K562 (cell line): ENCODE data around the gene SETD5. TPM values are rescaled to one million over a fixed set of nuclear protein-coding genes. Genes with fewer than 3 reads are reported as not detected.

Source experiments
- ATAC-seq: fragments of 200-7000 bp; cut with Tn5 transposase; 3 replicates; pipeline ENCODE4 v1.9.1; 2020; ENCODE audit warnings: moderate library complexity
- BruUV-seq: library from RNA; stranded (reverse); fragments of 400-500 nt; replicated peaks from 2 replicates; lab custom pipeline; 2021; lab: Mats Ljungman, UMichigan
- CTCF ChIA-PET: fragments of 300-600 bp; formaldehyde crosslinking; extraction: SDS; loops from one replicate; lab custom pipeline; 2021; ENCODE audit warnings: low intra/inter-chr PET ratio; lab: Yijun Ruan, JAX
- POLR2A ChIA-PET: fragments of 300-600, 350-650 bp; sonication (Branson Sonifier 250); formaldehyde crosslinking; extraction: SDS; loops from one replicate; lab custom pipeline; 2021; ENCODE audit warnings: antibody characterized with exemption, inconsistent platforms; lab: Yijun Ruan, JAX
- DNase-seq, 4 experiments: peaks; one replicate each; pipeline versions ENCODE4 v3.0.0 to v3.0.0-alpha.2; 2011 to 2018; ENCODE audit warnings: low spot score in 3 of 4, mixed read lengths in 3 of 4; ENCODE audit errors: extremely low read depth in 1 of 4
- FAIRE-seq: peaks from 2 replicates; lab custom pipeline; 2011; peaks lifted over from hg19 to GRCh38; lab: Jason Lieb, UNC
- H2AFZ ChIP-seq: 2 replicates; pipeline ENCODE4 v1.6.0; 2011; ENCODE audit warnings: low read depth, low read length, control low read depth, inconsistent platforms
- H3K27ac ChIP-seq: fragments of 200-600 bp; 3 replicates; pipeline ENCODE4 v1.8.0; 2011; ENCODE audit warnings: low read depth, mild to moderate bottlenecking, control low read depth, inconsistent platforms, low read length, moderate library complexity, mixed read lengths; ENCODE audit errors: extremely low read depth
- H3K27me3 ChIP-seq, 2 experiments: fragments of 300-600 bp in 1 of 2; 2 replicates in 1 of 2; 3 replicates in 1 of 2; pipeline versions ENCODE4 v1.6.0 to v1.8.0; 2011; ENCODE audit warnings: inconsistent platforms in 2 of 2, low read length in 2 of 2, mild to moderate bottlenecking in 1 of 2, mixed read lengths in 1 of 2, moderate library complexity in 1 of 2; ENCODE audit not compliant: control insufficient read depth in 2 of 2, insufficient read depth in 2 of 2
- H3K36me3 ChIP-seq: fragments of 300-600 bp; 3 replicates; pipeline ENCODE4 v1.8.0; 2011; ENCODE audit warnings: mild to moderate bottlenecking, low read length, inconsistent platforms; ENCODE audit not compliant: control insufficient read depth, insufficient read depth
- H3K4me1 ChIP-seq, 2 experiments: fragments of 200-600 bp in 1 of 2; replicated peaks in 1 of 2; 2 replicates in 1 of 2; 3 replicates in 1 of 2; pipeline versions ENCODE4 v1.5.1 to v1.8.0; 2011; ENCODE audit warnings: inconsistent platforms in 2 of 2, low read length in 2 of 2, mild to moderate bottlenecking in 1 of 2, mixed read lengths in 1 of 2, moderate library complexity in 1 of 2; ENCODE audit not compliant: control insufficient read depth in 2 of 2, insufficient read depth in 2 of 2
- H3K4me2 ChIP-seq: 2 replicates; pipeline ENCODE4 v1.6.1; 2011; ENCODE audit warnings: low read length, control low read depth, inconsistent platforms, mixed read lengths; ENCODE audit not compliant: insufficient read depth
- H3K4me3 ChIP-seq: fragments of 200-600 bp; sonication (generic), shearing (Covaris generic); 2 replicates; pipeline ENCODE4 v1.5.1; 2016; ENCODE audit warnings: control low read depth, inconsistent platforms
- H3K79me2 ChIP-seq: fragments of 200-600 bp; 3 replicates; pipeline ENCODE4 v1.8.0; 2011; ENCODE audit warnings: low read length, inconsistent platforms; ENCODE audit not compliant: control insufficient read depth, insufficient read depth
- H3K9ac ChIP-seq, 2 experiments: 2 replicates each; pipeline versions ENCODE4 v1.6.0 to v1.6.1; 2011; ENCODE audit warnings: low read depth in 2 of 2, low read length in 2 of 2, control low read depth in 1 of 2, inconsistent platforms in 1 of 2, mild to moderate bottlenecking in 1 of 2, mixed read lengths in 1 of 2; ENCODE audit not compliant: insufficient read depth in 1 of 2
- H3K9me1 ChIP-seq: one replicate; pipeline ENCODE4 v1.6.0; 2011; ENCODE audit warnings: inconsistent platforms, mild to moderate bottlenecking, low read length, moderate library complexity; ENCODE audit not compliant: control insufficient read depth, insufficient read depth
- H3K9me3 ChIP-seq: replicated peaks from 2 replicates; pipeline ENCODE4 v1.5.1; 2011; ENCODE audit warnings: low read depth, low read length, inconsistent platforms; ENCODE audit not compliant: control insufficient read depth, insufficient read depth
- H4K20me1 ChIP-seq: replicated peaks from 2 replicates; pipeline ENCODE4 v1.6.1; 2011; ENCODE audit warnings: low read length, inconsistent platforms, mixed read lengths; ENCODE audit not compliant: control insufficient read depth, insufficient read depth
- BRD4 ChIP-seq: fragments of 200-600 bp; sonication (generic); IDR thresholded peaks from 2 replicates; pipeline ENCODE4 v1.6.1; 2017; ENCODE audit warnings: inconsistent platforms
- BRF1 ChIP-seq: IDR thresholded peaks from 3 replicates; pipeline ENCODE4 v1.6.1; 2011; ENCODE audit warnings: borderline replicate concordance, mild to moderate bottlenecking; ENCODE audit not compliant: insufficient read length; ENCODE audit errors: extremely low read depth
- E2F1 ChIP-seq: sonication (generic); formaldehyde crosslinking; IDR thresholded peaks from 2 replicates; pipeline ENCODE4 v1.8.1; 2023; ENCODE audit warnings: mild to moderate bottlenecking, missing genetic modification reagents, moderate library complexity
- ERF ChIP-seq: fragments of 450-650 bp; formaldehyde crosslinking; IDR thresholded peaks from 2 replicates; pipeline ENCODE4 v1.4.0; 2020; ENCODE audit warnings: mild to moderate bottlenecking, mixed read lengths
- MAFK ChIP-seq: IDR thresholded peaks from 2 replicates; pipeline ENCODE4 v1.6.1; 2011; ENCODE audit warnings: low read length, improper control_type of control experiment
- MYNN ChIP-seq, 2 experiments: sonication (generic); formaldehyde crosslinking in 1 of 2; IDR thresholded peaks; 2 replicates each; pipeline versions ENCODE4 v1.5.0 to v1.6.1; 2016 to 2020; ENCODE audit warnings: antibody characterized with exemption in 1 of 2, missing genetic modification reagents in 1 of 2
- NFRKB ChIP-seq: fragments of 450-650 bp; IDR thresholded peaks from 2 replicates; pipeline ENCODE4 v1.6.1; 2016; ENCODE audit warnings: low read depth
- NR3C1 ChIP-seq: sonication (generic); formaldehyde crosslinking; IDR thresholded peaks from 2 replicates; pipeline ENCODE4 v1.8.1; 2022; ENCODE audit warnings: missing genetic modification reagents
- POLR2A ChIP-seq: fragments of 450-650 bp; conservative IDR thresholded peaks from 2 replicates; pipeline ENCODE4 v1.6.1; 2016
- RAD51 ChIP-seq: fragments of 450-650 bp; IDR thresholded peaks from 2 replicates; pipeline ENCODE4 v1.7.1; 2016; ENCODE audit warnings: low read depth, mild to moderate bottlenecking, borderline replicate concordance
- SMAD3 ChIP-seq: fragments of 450-650 bp; formaldehyde crosslinking; conservative IDR thresholded peaks from 2 replicates; pipeline ENCODE4 v1.4.0; 2020; ENCODE audit warnings: mild to moderate bottlenecking
- STAT5A ChIP-seq: IDR thresholded peaks from 2 replicates; pipeline ENCODE4 v1.6.1; 2012; ENCODE audit warnings: low read length, inconsistent platforms, borderline replicate concordance
- SUPT5H ChIP-seq: fragments of 450-650 bp; IDR thresholded peaks from 2 replicates; pipeline ENCODE4 v1.6.1; 2016
- ZBED1 ChIP-seq: IDR thresholded peaks from 2 replicates; pipeline ENCODE4 v1.6.1; 2014
- ZBTB17 ChIP-seq: fragments of 450-650 bp; formaldehyde crosslinking; IDR thresholded peaks from 2 replicates; pipeline ENCODE4 v1.4.0; 2020; ENCODE audit warnings: mild to moderate bottlenecking
- ZNF174 ChIP-seq: fragments of 250-450 bp; sonication (Bioruptor Pico); IDR thresholded peaks from 2 replicates; pipeline ENCODE4 v1.4.0; 2020; ENCODE audit warnings: mild to moderate bottlenecking
- ZNF212 ChIP-seq: fragments of 450-650 bp; formaldehyde crosslinking; IDR thresholded peaks from 2 replicates; pipeline ENCODE4 v1.4.0; 2020; ENCODE audit warnings: mild to moderate bottlenecking
- ZNF324 ChIP-seq: fragments of 250-450 bp; sonication (Bioruptor Pico); IDR thresholded peaks from 2 replicates; pipeline ENCODE4 v1.4.0; 2020; ENCODE audit warnings: mild to moderate bottlenecking
- ZNF384 ChIP-seq: IDR thresholded peaks from 2 replicates; pipeline ENCODE4 v1.6.1; 2012; ENCODE audit warnings: low read depth, low read length, improper control_type of control experiment
- ZNF436 ChIP-seq: fragments of 250-450, 450-650 bp; sonication (Bioruptor Pico); formaldehyde crosslinking; IDR thresholded peaks from 2 replicates; pipeline ENCODE4 v1.7.0; 2020; ENCODE audit warnings: mild to moderate bottlenecking
- ZNF551 ChIP-seq: fragments of 250-450 bp; sonication (Bioruptor Pico); IDR thresholded peaks from 2 replicates; pipeline ENCODE4 v1.5.0; 2021; ENCODE audit warnings: mild to moderate bottlenecking, moderate library complexity
- WGBS: fragments of 100-300 bp; shearing (Covaris generic); methylation state at CpG from one replicate; pipeline ENCODE4 v1.1.6; 2016; ENCODE audit warnings: low coverage, mixed read lengths; ENCODE audit not compliant: insufficient coverage; ENCODE audit errors: missing lambda C conversion rate; 5-methylcytosine and 5-hydroxymethylcytosine counted together
- in situ Hi-C: fragments of 300-500 bp; cut with MboI; formaldehyde crosslinking; loops from 4 replicates; pipeline ENCODE4 v1.15.0; 2018; ENCODE audit warnings: inconsistent platforms, mixed read lengths
- intact Hi-C: fragments of 100-400 bp; cut with micrococcal nuclease; formaldehyde crosslinking; loops from 2 replicates; pipeline ENCODE4 v1.14.2; 2022
- polyA plus RNA-seq, 8 experiments: library from polyadenylated mRNA; depleted of rRNA in 4 of 8; stranded (reverse) in 5 of 8; unstranded in 3 of 8; fragments of >200 nt; fragmentation: Nextera tagmentation in 2 of 8; fragmentation: Illumina TruSeq in 1 of 8; extraction: Ambion mirVana in 2 of 8; extraction: Trizol in 1 of 8; gene quantifications; 2 replicates each; pipeline versions ENCODE4 v1.2.1 to v1.2.3, GENCODE V29; 2011 to 2014; ENCODE audit warnings: inconsistent platforms in 1 of 8, missing spikeins in 1 of 8
- total RNA-seq, 7 experiments: library from RNA; depleted of rRNA in 6 of 7; stranded (reverse); fragments of >200 nt in 6 of 7; fragmentation: Illumina TruSeq in 2 of 7; extraction: Trizol in 2 of 7; gene quantifications; 2 replicates each; pipeline versions ENCODE4 v1.2.1 to v1.2.3, GENCODE V29; 2011 to 2021; ENCODE audit warnings: low replicate concordance in 1 of 7
- TF ChIP-seq, protein P1 (sequence below): IDR thresholded peaks from 2 replicates; pipeline ENCODE4 v1.6.1; 2016; ENCODE audit warnings: missing genetic modification characterization, missing compliant biosample characterization

Gene SETD5
- total and polyA plus RNA-seq, 9 of the 15 experiments (the other 6 are each of a cell fraction or from before 2014, with no cell fraction given) = 20.8 to 135 (median 87.2) TPM

DNA sequence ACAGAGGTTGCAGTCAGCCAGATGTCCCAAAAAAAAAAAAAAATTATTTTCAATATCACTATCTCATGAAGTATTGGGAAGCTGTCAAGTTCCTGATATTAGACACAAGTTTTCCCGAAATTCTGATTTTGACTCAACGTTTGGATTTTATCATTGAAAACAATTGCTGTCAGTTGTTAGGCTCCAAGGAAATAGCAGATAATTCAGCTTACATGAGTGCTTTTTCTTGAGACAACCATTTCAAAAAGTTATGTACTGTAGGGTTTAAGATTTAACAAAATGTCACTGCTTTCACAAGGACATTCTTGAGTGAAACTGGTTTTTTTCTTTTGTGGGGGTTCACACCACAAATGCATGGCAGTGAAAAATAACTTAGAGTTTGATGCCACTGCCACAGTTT, 9.3 kb upstream of the SETD5 start (continued):
- TF ChIP-seq NFRKB = no peak
- TF ChIP-seq, protein P1, sequence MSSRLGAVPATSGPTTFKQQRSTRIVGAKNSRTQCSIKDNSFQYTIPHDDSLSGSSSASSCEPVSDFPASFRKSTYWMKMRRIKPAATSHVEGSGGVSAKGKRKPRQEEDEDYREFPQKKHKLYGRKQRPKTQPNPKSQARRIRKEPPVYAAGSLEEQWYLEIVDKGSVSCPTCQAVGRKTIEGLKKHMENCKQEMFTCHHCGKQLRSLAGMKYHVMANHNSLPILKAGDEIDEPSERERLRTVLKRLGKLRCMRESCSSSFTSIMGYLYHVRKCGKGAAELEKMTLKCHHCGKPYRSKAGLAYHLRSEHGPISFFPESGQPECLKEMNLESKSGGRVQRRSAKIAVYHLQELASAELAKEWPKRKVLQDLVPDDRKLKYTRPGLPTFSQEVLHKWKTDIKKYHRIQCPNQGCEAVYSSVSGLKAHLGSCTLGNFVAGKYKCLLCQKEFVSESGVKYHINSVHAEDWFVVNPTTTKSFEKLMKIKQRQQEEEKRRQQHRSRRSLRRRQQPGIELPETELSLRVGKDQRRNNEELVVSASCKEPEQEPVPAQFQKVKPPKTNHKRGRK = no peak
- TF ChIP-seq SUPT5H = 0 out of 2 replicates have a peak, but pooled peaks have one; percentile 13
- TF ChIP-seq ZNF436 = no peak
- TF ChIP-seq ZNF551 (CRISPR knock-in tag) = 0 out of 2 replicates have a peak, but pooled peaks have one; percentile 60
- peak; percentile 46 for TF ChIP-seq POLR2A

DNA sequence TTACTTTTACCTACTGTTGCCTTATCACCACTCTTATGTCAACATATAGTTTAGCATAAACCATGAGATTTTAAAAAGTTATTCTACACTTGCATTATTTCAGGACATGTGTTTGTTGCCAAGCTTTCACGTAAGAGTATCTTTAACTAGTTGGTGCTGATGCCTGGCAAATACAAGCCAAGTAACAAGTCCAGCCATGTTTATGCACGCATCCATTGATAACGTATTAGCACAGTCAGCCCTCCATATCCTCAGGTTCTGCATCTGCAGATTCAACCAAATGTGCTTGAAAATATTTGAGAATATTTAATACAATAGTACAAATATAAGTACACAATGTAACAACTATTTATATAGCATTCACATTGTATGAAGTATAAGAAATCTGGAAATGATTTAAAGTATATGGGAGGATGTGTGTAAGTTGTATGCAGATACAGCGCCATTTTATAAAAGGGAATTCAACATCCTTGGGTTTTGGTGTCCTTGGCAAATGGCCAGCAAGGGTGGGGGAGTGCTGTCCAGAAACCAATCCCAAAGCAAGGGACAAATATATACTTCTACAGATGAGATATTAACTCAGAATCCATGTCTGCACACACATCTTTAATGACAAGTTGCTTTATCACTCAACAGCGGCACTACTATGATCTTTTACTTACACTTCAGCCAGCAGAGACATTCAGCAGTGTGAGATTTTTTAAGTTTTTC, 8.7 kb upstream of the SETD5 start:
- Histone ChIP-seq H3K27me3 (no peaks in the 10 kb centered on the region), H3K9ac (no peak overlapping the region), H3K4me1 (peaks cover 0 to 4% of the 10 kb centered on the region in 2 experiments; a peak in 2 of 5 replicates), H3K79me2 (peaks cover 57% of the 10 kb centered on the region), H4K20me1 (peaks cover 4% of the 10 kb centered on the region; the same call in 1 of the 2 replicates), H3K9me1 (no peaks in the 10 kb centered on the region), H3K36me3 (peaks cover 97% of the 10 kb centered on the region), H3K27ac (no peak overlapping the region), H3K4me3 (no peak overlapping the region), H3K9me3 (no peaks in the 10 kb centered on the region), H3K4me2 (no peak overlapping the region), H2AFZ (no peak overlapping the region)
- intact Hi-C loops = loop anchor here (5.0 kb wide), 1 partner anchor 34 kb away; no protein-coding TSS in a partner anchor
- ATAC-seq = peak; percentile 1; the same call in 2 of the 3 replicates
- 88% methylated on average over 5 of the region's 5 CpGs for WGBS
- in situ Hi-C loops = no loop called here
- ChIA-PET POLR2A (interaction anchor here (0.5 to 2.0 kb wide), 14 partner anchors 8 to 565 kb away, joined by 3 to 12 read pairs (median 4); partner anchors contain the start of genes SETD5 and THUMPD3), CTCF (no interaction called here)
- no TSS peak for BruUV-seq
- DNase-seq = no peak
- no peak for FAIRE-seq
- TF ChIP-seq ZNF212 = no peak
- no peak for TF ChIP-seq ZBTB17
- TF ChIP-seq BRF1 = no peak
- TF ChIP-seq MYNN (IDR thresholded peaks at IDR 0.05) = 0 out of 2 replicates have a peak, but pooled peaks have one; percentile 36
- no peak for TF ChIP-seq MYNN (CRISPR knock-in tag; IDR thresholded peaks at IDR 0.05)
- no peak for TF ChIP-seq ZBED1
- no peak for TF ChIP-seq ZNF384
- 0 out of 2 replicates have a peak, but pooled peaks have one; percentile 24 for TF ChIP-seq ZNF324 (CRISPR knock-in tag)
- no peak for TF ChIP-seq RAD51
- TF ChIP-seq STAT5A = no peak
- 0 out of 2 replicates have a peak, but pooled peaks have one; percentile 48 for TF ChIP-seq SMAD3 (CRISPR knock-in tag)
- no peak for TF ChIP-seq E2F1
- TF ChIP-seq ERF (CRISPR knock-in tag) = 0 out of 2 replicates have a peak, but pooled peaks have one; percentile 41
- TF ChIP-seq BRD4 = peak; percentile 38; the same call in 1 of the 2 replicates
- TF ChIP-seq ZNF174 = no peak
- TF ChIP-seq MAFK = peak; percentile 23; the same call in 1 of the 2 replicates
- no peak for TF ChIP-seq NR3C1 (CRISPR knock-in tag)
- TF ChIP-seq POLR2A = peak; percentile 21
